D721Med (cell line): Measurements from ENCODE around the gene KRT37.

Source experiments
- DNase-seq: peaks from one replicate; pipeline ENCODE4 v3.0.0; 2011; ENCODE audit warnings: low spot score; ENCODE audit not compliant: insufficient read length
- FAIRE-seq: peaks from 2 replicates; lab custom pipeline; 2011; peaks lifted over from hg19 to GRCh38; lab: Jason Lieb, UNC
- TF ChIP-seq, protein P1 (sequence below): IDR thresholded peaks from 2 replicates; pipeline ENCODE4 v1.5.1; 2012; ENCODE audit warnings: mild to moderate bottlenecking, control low read depth; ENCODE audit not compliant: insufficient read depth; ENCODE audit errors: missing control alignments

Gene KRT37

DNA sequence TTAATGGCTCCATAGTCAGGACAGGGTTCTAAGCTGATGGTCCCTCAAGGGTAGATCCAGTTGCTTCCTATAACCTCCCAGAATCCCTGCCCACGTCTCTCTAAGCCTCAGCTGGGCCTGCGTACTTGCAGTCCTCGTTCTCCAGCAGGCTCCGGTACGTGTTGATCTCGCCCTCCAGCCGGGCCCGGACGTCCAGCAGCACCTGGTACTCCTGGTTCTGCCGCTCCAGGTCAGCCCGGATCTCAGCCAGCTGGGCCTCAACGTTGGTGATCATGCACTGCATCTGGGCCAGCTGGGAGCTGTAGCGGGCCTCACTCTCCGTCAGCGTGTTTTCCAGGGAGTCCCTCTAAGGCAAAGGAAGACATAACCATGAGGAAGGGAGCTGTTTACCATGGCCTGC, 38.3 kb upstream of the KRT37 start:
- no peak for DNase-seq
- no peak for FAIRE-seq
- TF ChIP-seq, protein P1, sequence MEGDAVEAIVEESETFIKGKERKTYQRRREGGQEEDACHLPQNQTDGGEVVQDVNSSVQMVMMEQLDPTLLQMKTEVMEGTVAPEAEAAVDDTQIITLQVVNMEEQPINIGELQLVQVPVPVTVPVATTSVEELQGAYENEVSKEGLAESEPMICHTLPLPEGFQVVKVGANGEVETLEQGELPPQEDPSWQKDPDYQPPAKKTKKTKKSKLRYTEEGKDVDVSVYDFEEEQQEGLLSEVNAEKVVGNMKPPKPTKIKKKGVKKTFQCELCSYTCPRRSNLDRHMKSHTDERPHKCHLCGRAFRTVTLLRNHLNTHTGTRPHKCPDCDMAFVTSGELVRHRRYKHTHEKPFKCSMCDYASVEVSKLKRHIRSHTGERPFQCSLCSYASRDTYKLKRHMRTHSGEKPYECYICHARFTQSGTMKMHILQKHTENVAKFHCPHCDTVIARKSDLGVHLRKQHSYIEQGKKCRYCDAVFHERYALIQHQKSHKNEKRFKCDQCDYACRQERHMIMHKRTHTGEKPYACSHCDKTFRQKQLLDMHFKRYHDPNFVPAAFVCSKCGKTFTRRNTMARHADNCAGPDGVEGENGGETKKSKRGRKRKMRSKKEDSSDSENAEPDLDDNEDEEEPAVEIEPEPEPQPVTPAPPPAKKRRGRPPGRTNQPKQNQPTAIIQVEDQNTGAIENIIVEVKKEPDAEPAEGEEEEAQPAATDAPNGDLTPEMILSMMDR, result no peak

DNA sequence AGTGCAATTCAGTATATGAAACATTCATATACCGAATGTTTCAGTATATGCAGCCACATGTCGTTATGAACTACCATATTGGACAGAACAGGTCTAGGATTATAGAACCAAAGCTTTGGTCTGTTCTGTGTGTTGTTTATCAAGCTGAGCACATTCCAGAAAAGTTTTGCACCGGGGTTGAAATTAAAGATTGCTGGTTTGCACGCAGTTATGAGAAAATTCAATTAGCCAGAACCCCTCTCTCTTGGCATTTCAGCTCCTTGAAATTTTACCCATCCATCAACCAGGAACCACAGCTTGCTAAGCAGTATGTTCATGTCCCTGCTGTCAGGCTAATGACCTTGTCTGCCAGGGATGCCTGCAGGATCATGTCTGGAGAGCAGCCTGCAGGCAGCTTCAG, 33.3 kb upstream of the KRT37 start:
- TF ChIP-seq, protein P1, result no peak
- FAIRE-seq, result no peak
- DNase-seq, result no peak

DNA sequence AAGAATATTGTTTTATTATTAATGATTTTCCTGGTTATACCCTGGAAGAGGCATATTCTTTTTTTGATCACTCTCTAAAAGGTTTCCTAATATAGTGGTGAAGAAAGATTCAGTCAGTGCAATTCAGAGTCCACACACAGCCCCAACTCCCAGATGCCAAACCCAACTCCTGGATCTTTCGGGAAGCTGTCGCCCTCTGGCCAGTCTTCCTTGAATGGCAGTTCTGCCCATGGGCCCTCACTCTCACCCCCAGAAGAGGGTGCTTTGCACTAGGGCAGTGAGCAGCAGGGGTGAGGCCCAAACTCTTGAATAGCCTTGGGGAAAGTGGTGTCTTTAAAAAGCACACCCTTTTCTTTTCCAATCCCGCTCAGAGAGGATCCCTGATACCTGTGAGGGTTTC, 31.8 kb upstream of the KRT37 start:
- TF ChIP-seq, protein P1, result no peak
- no peak for FAIRE-seq
- no peak for DNase-seq

DNA sequence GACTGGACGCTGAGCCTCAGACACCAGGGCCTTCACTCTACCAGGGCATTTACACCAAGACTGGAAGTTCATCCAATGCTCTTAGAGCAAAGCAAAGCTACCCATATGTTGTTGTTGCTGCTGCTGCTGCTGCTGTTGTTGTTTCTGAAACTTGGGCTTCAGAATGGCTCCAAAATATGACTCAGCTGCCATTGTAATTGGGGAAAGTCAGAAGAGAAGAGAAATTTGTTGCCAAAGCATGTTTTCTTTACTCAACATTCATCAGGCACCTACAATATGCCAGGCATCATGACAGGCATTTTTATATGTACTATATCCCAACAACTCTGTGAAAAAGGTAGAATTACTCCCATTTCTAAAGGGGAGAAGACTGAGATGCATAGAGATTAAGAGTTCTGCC, 30.9 kb upstream of the KRT37 start:
- TF ChIP-seq, protein P1, result no peak
- FAIRE-seq, result no peak
- DNase-seq, result no peak

DNA sequence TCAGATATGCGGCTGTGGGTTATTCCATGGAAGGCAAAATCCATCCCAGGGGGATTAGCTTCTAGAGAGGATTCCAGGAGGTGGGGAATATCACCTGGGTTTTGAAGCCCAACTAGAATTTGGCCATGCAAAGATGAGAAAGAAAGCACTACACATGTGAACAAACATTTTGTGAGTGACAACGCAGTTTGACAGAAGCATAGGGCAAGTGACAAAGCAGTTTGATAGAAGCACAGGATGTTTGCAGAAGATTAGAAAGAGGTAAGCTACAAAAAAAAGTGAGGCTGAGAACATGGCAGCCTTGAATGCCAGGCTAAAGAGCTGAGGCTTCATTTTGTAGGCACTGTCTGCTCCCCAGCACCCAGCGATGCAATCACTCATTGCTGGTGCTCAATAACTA, 28.7 kb upstream of the KRT37 start:
- no peak for FAIRE-seq
- TF ChIP-seq, protein P1, result no peak
- DNase-seq, result no peak

DNA sequence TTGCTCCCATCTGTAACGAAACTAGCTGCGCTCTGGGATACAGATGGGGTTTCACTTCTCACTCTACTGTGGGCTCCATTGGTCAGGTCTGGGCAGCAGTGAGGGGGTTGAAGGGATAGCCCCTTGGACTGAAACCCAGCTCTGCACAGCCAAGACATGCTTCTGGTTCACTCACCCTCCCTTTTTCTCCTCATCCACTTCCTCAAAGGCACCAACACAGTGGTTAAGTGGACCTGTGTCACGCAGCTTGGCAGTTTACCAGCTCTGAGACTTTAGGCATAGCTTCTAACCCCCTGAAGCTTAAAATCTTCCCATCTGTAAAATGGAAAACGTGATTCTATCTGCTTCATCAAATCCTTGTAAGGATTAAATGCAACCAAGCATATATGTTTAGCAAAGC, 27.9 kb upstream of the KRT37 start:
- no peak for DNase-seq
- FAIRE-seq, result no peak
- TF ChIP-seq, protein P1, result no peak

DNA sequence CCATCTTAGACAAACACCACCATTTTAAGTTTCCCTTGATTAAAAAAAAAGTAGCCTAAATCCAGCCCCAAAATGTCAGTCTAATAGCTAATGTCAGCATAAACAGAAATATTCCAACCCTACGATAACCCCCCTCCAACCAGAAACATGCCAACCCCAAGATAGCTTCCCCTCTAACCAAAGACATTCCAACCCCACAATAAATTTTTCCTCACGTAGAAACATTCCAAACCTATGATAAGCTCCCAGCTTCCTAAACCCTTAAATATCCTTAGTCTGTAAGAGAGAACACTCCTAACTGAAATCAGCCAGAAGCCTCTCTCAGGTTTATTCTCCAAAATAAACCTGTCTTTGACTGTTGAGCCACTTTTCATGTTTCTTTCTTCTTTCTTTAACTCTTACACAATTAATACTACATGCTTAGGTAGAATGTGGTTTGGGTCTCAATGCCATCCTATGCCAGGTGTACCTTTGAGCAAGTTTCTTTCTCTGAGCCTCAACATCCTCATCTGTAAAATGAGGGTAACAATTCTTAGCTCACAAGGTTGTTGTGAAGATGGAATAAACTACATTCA, 26.9 kb upstream of the KRT37 start:
- FAIRE-seq (no peak), DNase-seq (no peak)
- TF ChIP-seq, protein P1, result no peak
